T-cell (primary cell): ENCODE data around the gene GPR63. TPM values are rescaled to one million over a fixed set of nuclear protein-coding genes. Genes with fewer than 3 reads are reported as not detected.

ENCODE experiments used
- ATAC-seq, 4 experiments: fragments of 200-7000 bp in 3 of 4; fragments of 150-1000 bp in 1 of 4; cut with Tn5 transposase; replicated peaks in 1 of 4; 1 replicate in 3 of 4; 2 replicates in 1 of 4; pipeline ENCODE4 v1.10.0; 2021; ENCODE audit warnings: moderate library complexity in 3 of 4, mild to moderate bottlenecking in 2 of 4, moderate number of reproducible peaks in 1 of 4
- CTCF ChIA-PET, 2 donors: fragments of 300-600 bp; sonication (Branson Sonifier 250); formaldehyde crosslinking; loops; one replicate each; lab custom pipeline; 2022; ENCODE audit warnings: antibody characterized with exemption in 2 of 2; lab: Charles Lee
- POLR2A ChIA-PET, 2 donors: fragments of 300-600 bp; sonication (Branson Sonifier 250); formaldehyde crosslinking; loops; one replicate each; lab custom pipeline; 2022; ENCODE audit warnings: antibody characterized with exemption in 2 of 2; lab: Charles Lee
- DNase-seq, 35 experiments: peaks; one replicate each; pipeline versions ENCODE4 v3.0.0 to v3.0.0-alpha.2; 2013 to 2023
- H3K27ac ChIP-seq: one replicate; pipeline ENCODE4 v1.5.1; 2013; ENCODE audit warnings: low read length
- H3K27me3 ChIP-seq, 2 experiments: replicated peaks in 1 of 2; 1 replicate in 1 of 2; 2 replicates in 1 of 2; pipeline versions ENCODE4 v1.6.1 to v1.7.0; 2013; ENCODE audit warnings: low read length in 1 of 2, mixed read lengths in 1 of 2; ENCODE audit not compliant: control insufficient read depth in 2 of 2, insufficient read depth in 2 of 2; ENCODE audit errors: extremely low read depth in 1 of 2
- H3K36me3 ChIP-seq, 2 donors: 1 replicate in 1 of 2; 2 replicates in 1 of 2; pipeline versions ENCODE4 v1.6.1 to v1.7.0; 2013; ENCODE audit warnings: low read length in 1 of 2; ENCODE audit not compliant: control insufficient read depth in 2 of 2, insufficient read depth in 1 of 2; ENCODE audit errors: extremely low read depth in 1 of 2
- H3K4me1 ChIP-seq, 2 experiments: 1 replicate in 1 of 2; 2 replicates in 1 of 2; pipeline versions ENCODE4 v1.6.1 to v1.7.0; 2013; ENCODE audit warnings: low read length in 2 of 2, mixed read lengths in 1 of 2; ENCODE audit not compliant: insufficient read depth in 2 of 2, control insufficient read depth in 1 of 2; ENCODE audit errors: extremely low read depth in 1 of 2
- H3K4me3 ChIP-seq, 2 donors: 1 replicate in 1 of 2; 2 replicates in 1 of 2; pipeline versions ENCODE4 v1.5.1 to v1.7.0; 2013; ENCODE audit warnings: mild to moderate bottlenecking in 2 of 2, low read length in 1 of 2, moderate library complexity in 1 of 2; ENCODE audit not compliant: control insufficient read depth in 1 of 2; ENCODE audit errors: extremely low read depth in 1 of 2
- H3K9me3 ChIP-seq: 2 replicates; pipeline ENCODE4 v1.7.0; 2013
- H3K27ac Mint-ChIP-seq, 2 donors: one replicate each; pipeline ENCODE4 v1.8.0; 2020 to 2021; ENCODE audit warnings: mild to moderate bottlenecking in 2 of 2, mixed read lengths in 2 of 2
- H3K27me3 Mint-ChIP-seq, 2 donors: one replicate each; pipeline ENCODE4 v1.8.0; 2021 to 2022; ENCODE audit warnings: mixed read lengths in 2 of 2
- H3K36me3 Mint-ChIP-seq: one replicate; pipeline ENCODE4 v1.8.0; 2021; ENCODE audit warnings: mixed read lengths
- H3K4me1 Mint-ChIP-seq, 3 donors: one replicate each; pipeline ENCODE4 v1.8.0; 2020 to 2022; ENCODE audit warnings: mixed read lengths in 3 of 3, mild to moderate bottlenecking in 1 of 3
- H3K4me3 Mint-ChIP-seq, 3 donors: one replicate each; pipeline ENCODE4 v1.8.0; 2020 to 2022; ENCODE audit warnings: mild to moderate bottlenecking in 3 of 3, mixed read lengths in 3 of 3, moderate library complexity in 3 of 3
- H3K9me3 Mint-ChIP-seq, 3 donors: one replicate each; pipeline ENCODE4 v1.8.0; 2020 to 2022; ENCODE audit warnings: mixed read lengths in 3 of 3
- WGBS: methylation state at CpG from one replicate; pipeline ENCODE4 v1.1.5; 2013; ENCODE audit warnings: missing lambda C conversion rate; ENCODE audit not compliant: insufficient coverage; 5-methylcytosine and 5-hydroxymethylcytosine counted together
- total RNA-seq, 35 experiments: library from RNA in 6 of 35; stranded (reverse) in 6 of 35; fragments of 120-200 nt in 1 of 35; gene quantifications; one replicate each; pipeline versions ENCODE4 v1.2.1 to v1.2.4 and lab custom pipeline; 2013 to 2026

Gene GPR63
- total RNA-seq, 5 donors from 2014 or later (not counting 1 experiment from before 2014, with no cell fraction given) = 0.25 to 0.92 (median 0.67) TPM

- DNase-seq (no peak), ATAC-seq (no peak)
- Histone ChIP-seq H3K36me3 (no peaks in the 10 kb centered on the region), H3K27ac (no peak overlapping the region), H3K4me3 (no peak overlapping the region), H3K27me3 (peaks cover 2 to 19% of the 10 kb centered on the region in 2 experiments), H3K9me3 (no peaks in the 10 kb centered on the region), H3K4me1 (peaks cover 2 to 17% of the 10 kb centered on the region in 2 experiments)
- WGBS = no CpG with 5 or more reads among the region's 2 CpGs
- H3K4me3 Mint-ChIP-seq = no peak overlapping the region
- peaks cover 3% of the 10 kb centered on the region for H3K36me3 Mint-ChIP-seq
- POLR2A ChIA-PET = interaction anchor here in 1 of 2 donors (0.7 kb wide), 1 partner anchor 37 kb away, joined by 3 read pairs; no protein-coding TSS in a partner anchor
- H3K27me3 Mint-ChIP-seq = peaks cover 34 to 36% of the 10 kb centered on the region in 2 donors
- CTCF ChIA-PET = interaction anchor here in 1 of 2 donors (1.0 kb wide), 1 partner anchor 16 kb away, joined by 4 read pairs; no protein-coding TSS in a partner anchor
- no peak overlapping the region for H3K27ac Mint-ChIP-seq
- H3K9me3 Mint-ChIP-seq = no peaks in the 10 kb centered on the region
- peaks cover 18 to 20% (median 18%) of the 10 kb centered on the region in 3 donors for H3K4me1 Mint-ChIP-seq
Measured at GRCh38 chr6:96834070-96834469, 3.2 kb downstream of the GPR63 start.

- Histone ChIP-seq H3K27me3 (peaks cover 0 to 14% of the 10 kb centered on the region in 2 experiments), H3K36me3 (no peaks in the 10 kb centered on the region), H3K27ac (no peak overlapping the region), H3K4me3 (no peak overlapping the region), H3K9me3 (no peaks in the 10 kb centered on the region), H3K4me1 (peaks cover 2 to 10% of the 10 kb centered on the region in 2 experiments)
- Mint-ChIP-seq H3K27me3 (peaks cover 26 to 31% of the 10 kb centered on the region in 2 donors), H3K9me3 (no peaks in the 10 kb centered on the region), H3K36me3 (peaks cover 3% of the 10 kb centered on the region), H3K4me1 (peaks cover 10 to 15% (median 11%) of the 10 kb centered on the region in 3 donors), H3K4me3 (no peak overlapping the region), H3K27ac (no peak overlapping the region)
- ChIA-PET POLR2A (no interaction called here), CTCF (no interaction called here)
- DNase-seq (no peak), ATAC-seq (no peak)
- no CpG with 5 or more reads among the region's 2 CpGs for whole genome bisulfite sequencing
Measured at GRCh38 chr6:96832780-96833179, 4.5 kb downstream of the GPR63 start.

- no peak for DNase-seq
- Histone ChIP-seq H3K4me1 (no peaks in the 10 kb centered on the region), H3K27me3 (no peaks in the 10 kb centered on the region), H3K4me3 (no peak overlapping the region), H3K27ac (no peak overlapping the region), H3K9me3 (no peaks in the 10 kb centered on the region), H3K36me3 (no peaks in the 10 kb centered on the region)
- Mint-ChIP-seq H3K27me3 (peaks cover 6 to 16% of the 10 kb centered on the region in 2 donors), H3K9me3 (no peaks in the 10 kb centered on the region), H3K4me1 (no peaks in the 10 kb centered on the region), H3K27ac (no peak overlapping the region), H3K4me3 (no peak overlapping the region), H3K36me3 (peaks cover 3% of the 10 kb centered on the region)
- WGBS = 25% methylated on average over 1 of the region's 1 CpG
- CTCF ChIA-PET = no interaction called here
- POLR2A ChIA-PET = no interaction called here
- ATAC-seq = no peak
Measured at GRCh38 chr6:96826865-96827264, 10.4 kb downstream of the GPR63 start.

- CTCF ChIA-PET = no interaction called here
- Histone ChIP-seq H3K27ac (no peak overlapping the region), H3K36me3 (no peaks in the 10 kb centered on the region), H3K27me3 (no peaks in the 10 kb centered on the region), H3K9me3 (no peaks in the 10 kb centered on the region), H3K4me1 (no peaks in the 10 kb centered on the region), H3K4me3 (no peak overlapping the region)
- H3K36me3 Mint-ChIP-seq = no peaks in the 10 kb centered on the region
- H3K4me3 Mint-ChIP-seq = no peak overlapping the region
- H3K9me3 Mint-ChIP-seq = no peaks in the 10 kb centered on the region
- ATAC-seq (no peak), DNase-seq (no peak)
- peaks cover 2 to 13% of the 10 kb centered on the region in 2 donors for H3K27me3 Mint-ChIP-seq
- POLR2A ChIA-PET = no interaction called here
- no peaks in the 10 kb centered on the region for H3K4me1 Mint-ChIP-seq
- H3K27ac Mint-ChIP-seq = no peak overlapping the region
- WGBS = no CpG with 5 or more reads among the region's 2 CpGs
Measured at GRCh38 chr6:96823743-96824142, 13.5 kb downstream of the GPR63 start.

GRCh38 chr6:96821034-96821433 is 16.2 kb downstream of the GPR63 start:
- H3K4me3 Mint-ChIP-seq = no peak overlapping the region
- ChIA-PET CTCF (no interaction called here), POLR2A (no interaction called here)
- H3K4me1 ChIP-seq = no peaks in the 10 kb centered on the region
- 86% methylated on average over 4 of the region's 4 CpGs for WGBS
- DNase-seq (no peak), ATAC-seq (no peak)
- H3K27ac ChIP-seq = no peak overlapping the region
- no peaks in the 10 kb centered on the region for H3K9me3 Mint-ChIP-seq
- no peaks in the 10 kb centered on the region for H3K4me1 Mint-ChIP-seq
- H3K27me3 Mint-ChIP-seq = peaks cover 7 to 13% of the 10 kb centered on the region in 2 donors
- no peaks in the 10 kb centered on the region for H3K27me3 ChIP-seq
- H3K4me3 ChIP-seq = no peak overlapping the region
- no peaks in the 10 kb centered on the region for H3K9me3 ChIP-seq
- H3K27ac Mint-ChIP-seq = no peak overlapping the region
- no peaks in the 10 kb centered on the region for H3K36me3 Mint-ChIP-seq
- no peaks in the 10 kb centered on the region for H3K36me3 ChIP-seq

GRCh38 chr6:96816301-96816817 is 20.9 kb downstream of the GPR63 start:
- Mint-ChIP-seq H3K4me3 (no peak overlapping the region), H3K27me3 (peaks cover 12 to 13% of the 10 kb centered on the region in 2 donors), H3K27ac (no peak overlapping the region), H3K36me3 (no peaks in the 10 kb centered on the region), H3K9me3 (no peaks in the 10 kb centered on the region), H3K4me1 (no peaks in the 10 kb centered on the region)
- CTCF ChIA-PET = no interaction called here
- WGBS = 74% methylated on average over 3 of the region's 5 CpGs
- H3K27me3 ChIP-seq = no peaks in the 10 kb centered on the region
- ATAC-seq (no peak), DNase-seq (no peak)
- no peaks in the 10 kb centered on the region for H3K9me3 ChIP-seq
- H3K27ac ChIP-seq = no peak overlapping the region
- no peak overlapping the region for H3K4me3 ChIP-seq
- H3K4me1 ChIP-seq = no peaks in the 10 kb centered on the region
- no peaks in the 10 kb centered on the region for H3K36me3 ChIP-seq
- POLR2A ChIA-PET = no interaction called here
